NCI-H2029 (cell line): ENCODE measurements around the gene SUPV3L1.
A peak's percentile ranks its signal among the peaks of the same experiment; 100 is the strongest.
"Not testable (repeated sequence)": the region's sequence is repeated elsewhere in the genome, so short reads cannot be mapped to it uniquely, and the experiment has no call there.

ENCODE experiments used
- DNase-seq: peaks from one replicate; lab custom pipeline; 2025; lab: John Stamatoyannopoulos, UW

The SUPV3L1 gene

GRCh38 chr10:69179743-69180524 lies at the start of gene SUPV3L1:
Gene SUPV3L1, plus strand, starts transcription at chr10:69180234. Its CDS starts 58 bp downstream, at chr10:69180292.
- DNase-seq, result peak; percentile 92

GRCh38 chr10:69130251-69130650 lies 49.8 kb upstream of the SUPV3L1 start:
- no peak for DNase-seq

- no peak for DNase-seq
These were observed 40.1 kb upstream of the SUPV3L1 start for GRCh38 chr10:69139961-69140360.

GRCh38 chr10:69141304-69141703 lies 38.7 kb upstream of the SUPV3L1 start:
- no peak for DNase-seq

- DNase-seq, result not testable (repeated sequence)
These were observed 38.0 kb upstream of the SUPV3L1 start for GRCh38 chr10:69142074-69142473.

- DNase-seq, result no peak
These were observed 37.1 kb upstream of the SUPV3L1 start for GRCh38 chr10:69142983-69143382.

GRCh38 chr10:69145329-69145728 lies 34.7 kb upstream of the SUPV3L1 start:
- DNase-seq, result no peak

- DNase-seq, result no peak
These were observed 34.2 kb upstream of the SUPV3L1 start for GRCh38 chr10:69145864-69146263.

- no peak for DNase-seq
These were observed 33.3 kb upstream of the SUPV3L1 start for GRCh38 chr10:69146759-69147158.

- DNase-seq, result no peak
These were observed 28.1 kb upstream of the SUPV3L1 start for GRCh38 chr10:69151984-69152383.

- DNase-seq, result no peak
These were observed 26.8 kb upstream of the SUPV3L1 start for GRCh38 chr10:69153227-69153626.

GRCh38 chr10:69160809-69161241 lies 19.2 kb upstream of the SUPV3L1 start:
- DNase-seq, result no peak

GRCh38 chr10:69168493-69168892 lies 11.5 kb upstream of the SUPV3L1 start:
- DNase-seq, result no peak

GRCh38 chr10:69172241-69172982 lies 7.6 kb upstream of the SUPV3L1 start:
- DNase-seq, result no peak

GRCh38 chr10:69175326-69175725 lies 4.7 kb upstream of the SUPV3L1 start:
- not testable (repeated sequence) for DNase-seq

- no peak for DNase-seq
These were observed 3.2 kb upstream of the SUPV3L1 start for GRCh38 chr10:69176823-69177222.

GRCh38 chr10:69179089-69179742 lies 818 bp upstream of the SUPV3L1 start:
- peak; percentile 56 for DNase-seq

- no peak for DNase-seq
These were observed 631 bp downstream of the SUPV3L1 start for GRCh38 chr10:69180525-69181204.

GRCh38 chr10:69181433-69181832 lies 1.4 kb downstream of the SUPV3L1 start:
- no peak for DNase-seq

GRCh38 chr10:69182005-69182404 lies 2.0 kb downstream of the SUPV3L1 start:
- DNase-seq, result no peak

- no peak for DNase-seq
These were observed 6.5 kb downstream of the SUPV3L1 start for GRCh38 chr10:69186524-69186923.

- no peak for DNase-seq
These were observed 21.0 kb downstream of the SUPV3L1 start for GRCh38 chr10:69201045-69201444.
